ENCODE measurements around the gene GTF2IRD2.
"Not testable (repeated sequence)": the region's sequence is repeated elsewhere in the genome, so short reads cannot be mapped to it uniquely, and the experiment has no call there.

The GTF2IRD2 gene

DNA sequence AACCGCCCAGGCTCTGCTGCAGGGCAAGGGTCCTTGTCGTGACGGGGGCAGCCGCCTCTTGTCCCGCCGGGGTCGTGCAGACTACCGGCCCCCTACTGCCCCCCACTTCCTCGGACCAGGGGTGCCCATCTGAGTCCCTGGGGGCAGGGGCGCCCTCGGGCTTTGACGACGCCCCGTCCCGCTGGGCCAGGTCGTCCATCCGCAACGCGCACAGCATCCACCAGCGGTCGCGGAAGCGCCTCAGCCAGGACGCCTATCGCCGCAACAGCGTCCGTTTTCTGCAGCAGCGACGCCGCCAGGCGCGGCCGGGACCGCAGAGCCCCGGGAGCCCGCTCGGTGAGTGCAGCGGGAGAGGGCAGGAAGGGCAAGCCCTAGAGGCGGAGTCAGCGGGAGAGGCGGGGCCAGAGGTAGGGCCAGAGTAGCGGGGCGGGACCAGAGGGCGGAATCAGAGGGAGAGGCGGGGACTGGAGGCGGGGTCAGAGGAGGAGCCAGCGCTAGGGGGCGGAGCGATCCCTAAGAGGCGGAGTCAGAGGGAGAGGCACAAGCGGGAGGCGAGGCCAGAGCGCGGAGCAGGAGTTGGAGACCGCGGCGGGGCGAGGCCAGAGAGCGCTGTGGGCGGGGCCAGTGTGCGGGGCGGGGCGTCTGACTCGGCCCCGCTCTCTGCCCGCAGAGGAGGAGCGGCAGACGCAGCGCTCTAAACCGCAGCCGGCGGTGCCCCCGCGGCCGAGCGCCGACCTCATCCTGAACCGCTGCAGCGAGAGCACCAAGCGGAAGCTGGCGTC, 62.8 kb downstream of the GTF2IRD2 start:
- DNase-seq (ENCODE audit: low read depth in 1 of 2, low spot score in 1 of 2), result peak; percentile 93 to 95

DNA sequence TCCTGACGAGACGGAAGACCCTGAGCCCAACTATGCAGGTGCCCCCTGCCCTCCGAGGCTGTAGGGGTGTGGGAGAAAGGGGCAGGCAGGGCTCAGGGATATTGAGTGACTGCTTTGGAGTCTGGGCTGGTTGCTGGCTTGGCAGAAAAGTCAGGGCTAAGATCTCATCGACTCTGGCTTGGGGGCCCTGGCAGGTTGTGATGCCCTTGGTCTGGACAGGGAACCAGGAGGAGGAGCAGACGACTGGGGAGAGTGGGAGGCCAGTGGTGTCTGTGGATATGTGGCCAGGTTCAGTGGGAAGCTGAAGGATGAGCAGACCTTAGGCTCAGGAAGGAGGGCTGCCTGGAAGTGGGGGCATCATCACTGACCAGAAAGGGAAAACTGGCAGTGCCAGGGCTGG, 67.8 kb downstream of the GTF2IRD2 start:
- DNase-seq (ENCODE audit: low read depth in 1 of 2, low spot score in 1 of 2), result not testable (repeated sequence)

DNA sequence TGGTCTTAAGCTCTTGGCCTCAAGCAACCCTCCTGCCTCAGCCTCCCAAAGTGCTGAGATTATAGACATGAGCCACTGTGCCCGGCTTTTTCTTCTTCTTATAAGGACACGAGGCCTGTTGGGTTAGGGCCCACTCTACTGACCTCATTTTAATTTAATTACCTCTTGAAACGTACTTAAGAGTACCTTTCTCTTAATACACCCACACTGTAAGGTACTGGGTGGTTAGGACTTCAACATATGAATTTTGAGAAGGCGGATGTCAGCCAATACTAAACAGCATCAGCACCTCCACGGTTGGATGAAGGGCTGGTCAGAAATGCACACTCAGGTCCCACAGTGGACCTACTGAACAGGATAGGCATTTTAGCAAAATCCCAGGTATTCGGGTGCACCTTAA, 69.7 kb downstream of the GTF2IRD2 start:
- DNase-seq (ENCODE audit: low read depth in 1 of 2, low spot score in 1 of 2), result not testable (repeated sequence)

DNA sequence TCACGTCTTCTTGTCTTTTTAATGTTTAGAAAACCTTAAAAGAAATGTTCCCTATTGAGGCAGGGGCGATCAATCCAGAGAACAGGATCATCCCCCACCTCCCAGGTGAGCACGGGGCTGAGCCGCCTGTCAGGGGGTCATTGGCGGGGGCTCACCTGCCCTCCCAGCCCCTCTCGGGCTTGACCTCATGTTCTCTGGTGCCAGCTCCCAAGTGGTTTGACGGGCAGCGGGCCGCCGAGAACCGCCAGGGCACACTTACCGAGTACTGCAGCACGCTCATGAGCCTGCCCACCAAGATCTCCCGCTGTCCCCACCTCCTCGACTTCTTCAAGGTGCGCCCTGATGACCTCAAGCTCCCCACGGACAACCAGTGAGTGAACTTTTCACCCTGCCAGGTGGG, 72.4 kb downstream of the GTF2IRD2 start:
- not testable (repeated sequence) for DNase-seq (ENCODE audit: low read depth in 1 of 2, low spot score in 1 of 2)

- not testable (repeated sequence) for DNase-seq (ENCODE audit: low read depth in 1 of 2, low spot score in 1 of 2)
Observed at GRCh38 chr7:74775111-74775510, 76.3 kb downstream of the GTF2IRD2 start.

DNA sequence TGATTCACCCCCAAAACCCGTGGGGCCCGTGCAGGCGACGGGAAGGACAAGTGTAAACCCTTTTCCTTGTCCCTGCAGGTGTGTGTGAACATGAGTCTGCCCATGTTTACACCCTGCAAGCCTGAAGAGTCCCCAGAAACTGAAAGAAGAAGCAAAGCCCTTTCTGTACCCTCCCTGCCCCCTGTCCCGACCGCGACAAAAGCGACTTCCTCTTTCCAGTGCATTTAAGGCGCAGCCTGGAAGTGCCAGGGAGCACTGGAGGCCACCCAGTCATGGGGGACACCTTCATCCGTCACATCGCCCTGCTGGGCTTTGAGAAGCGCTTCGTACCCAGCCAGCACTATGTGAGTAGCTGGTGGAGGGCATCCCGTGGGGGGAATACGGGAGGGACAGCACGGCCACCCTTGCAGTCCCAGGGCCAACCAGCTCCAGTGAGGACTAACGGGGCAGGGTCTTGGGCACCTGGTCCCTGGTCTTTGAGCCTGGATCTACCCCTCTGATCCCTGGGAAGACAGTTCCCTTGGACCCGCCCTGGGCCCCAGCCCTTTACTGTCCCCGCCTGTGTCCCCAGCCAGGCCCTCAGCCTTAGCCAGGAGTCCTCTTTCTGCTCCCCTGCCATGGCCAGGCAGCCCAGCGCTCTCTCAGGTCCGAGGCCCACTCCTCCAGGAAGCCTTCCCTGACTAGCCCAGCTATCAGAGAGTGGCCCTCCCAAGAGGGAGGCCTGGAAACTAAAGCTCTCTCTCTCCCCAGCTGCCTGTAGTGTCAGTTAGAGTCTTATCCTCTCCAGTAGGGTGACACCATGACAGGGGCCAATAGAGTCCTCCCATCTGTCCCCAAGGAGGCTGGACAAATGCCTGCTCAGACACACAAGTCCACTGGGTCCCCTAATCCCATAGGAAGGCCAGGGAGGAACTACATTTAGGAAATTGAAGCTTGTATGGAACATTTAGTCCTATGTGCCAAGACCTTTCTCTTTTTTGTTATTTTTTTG, 77.3 kb downstream of the GTF2IRD2 start, which contains the start of gene NCF1:
Gene NCF1, plus strand, starts transcription at position 252 of the 991 bp plus-strand sequence. Its CDS starts 21 bp downstream, at position 273.
- not testable (repeated sequence) for DNase-seq (ENCODE audit: low read depth in 1 of 2, low spot score in 1 of 2)

- DNase-seq (ENCODE audit: low read depth in 1 of 2, low spot score in 1 of 2), result not testable (repeated sequence)
Observed at GRCh38 chr7:74772093-74772492, 79.3 kb downstream of the GTF2IRD2 start.

DNA sequence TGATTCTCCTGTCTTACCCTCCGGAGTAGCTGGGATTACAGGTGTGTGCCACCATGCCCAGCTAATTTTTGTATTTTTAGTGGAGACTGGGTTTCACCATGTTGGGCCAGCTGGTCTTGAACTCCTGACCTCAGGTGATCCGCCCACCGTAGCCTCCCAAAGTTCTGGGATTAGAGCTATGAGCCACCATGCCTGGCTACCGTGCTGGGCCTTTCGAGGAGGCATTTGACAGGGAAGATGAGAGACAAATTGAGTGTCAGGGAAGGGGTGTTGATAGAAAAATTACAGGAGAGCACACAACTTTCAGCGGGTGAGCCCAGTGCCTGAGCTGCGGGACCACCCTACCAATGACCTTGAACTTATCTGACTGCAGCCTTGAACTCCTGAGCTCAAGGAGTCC, 81.3 kb downstream of the GTF2IRD2 start:
- DNase-seq (ENCODE audit: low read depth in 1 of 2, low spot score in 1 of 2), result not testable (repeated sequence)

DNA sequence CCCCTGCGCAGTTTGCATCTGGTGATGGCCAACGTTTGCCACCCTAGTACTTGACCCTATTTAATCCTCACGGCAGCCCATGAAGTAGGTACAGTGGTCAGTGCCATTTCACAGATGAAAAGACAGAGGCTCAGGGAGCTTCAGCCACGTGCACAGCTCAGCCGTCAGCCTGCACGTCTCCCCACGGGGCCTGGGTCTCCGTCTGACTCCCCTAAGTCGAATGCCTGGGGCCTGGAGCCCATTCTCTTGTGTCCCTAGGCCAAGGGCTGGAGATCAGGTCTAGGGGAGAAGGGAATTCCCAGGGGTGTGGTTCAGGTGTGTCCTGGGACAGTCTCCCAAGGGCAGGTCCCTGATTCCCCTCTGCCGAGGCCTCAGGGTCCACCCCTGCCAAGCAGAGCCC, 84.4 kb downstream of the GTF2IRD2 start:
- not testable (repeated sequence) for DNase-seq (ENCODE audit: low read depth in 1 of 2, low spot score in 1 of 2)

DNA sequence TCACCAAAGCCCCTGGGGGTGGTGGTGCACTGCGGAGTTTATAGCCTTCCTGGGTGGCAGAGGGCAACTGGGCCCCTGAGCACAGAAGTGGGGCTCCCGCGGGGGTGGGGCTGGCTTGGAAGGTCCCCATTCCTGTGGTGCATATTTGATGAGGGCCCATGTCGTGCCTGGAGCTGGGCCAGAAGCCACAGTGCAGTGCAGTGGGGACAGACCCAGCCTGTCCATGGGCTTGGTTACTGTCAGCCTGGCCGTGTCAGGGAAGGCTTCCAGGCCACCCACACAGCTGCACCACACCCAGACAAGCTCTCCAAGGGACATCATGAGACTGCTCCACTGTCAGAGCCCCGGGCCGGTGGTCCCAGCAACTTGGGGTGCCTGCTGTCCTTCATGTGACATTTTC, 84.9 kb downstream of the GTF2IRD2 start:
- not testable (repeated sequence) for DNase-seq (ENCODE audit: low read depth in 1 of 2, low spot score in 1 of 2)

DNA sequence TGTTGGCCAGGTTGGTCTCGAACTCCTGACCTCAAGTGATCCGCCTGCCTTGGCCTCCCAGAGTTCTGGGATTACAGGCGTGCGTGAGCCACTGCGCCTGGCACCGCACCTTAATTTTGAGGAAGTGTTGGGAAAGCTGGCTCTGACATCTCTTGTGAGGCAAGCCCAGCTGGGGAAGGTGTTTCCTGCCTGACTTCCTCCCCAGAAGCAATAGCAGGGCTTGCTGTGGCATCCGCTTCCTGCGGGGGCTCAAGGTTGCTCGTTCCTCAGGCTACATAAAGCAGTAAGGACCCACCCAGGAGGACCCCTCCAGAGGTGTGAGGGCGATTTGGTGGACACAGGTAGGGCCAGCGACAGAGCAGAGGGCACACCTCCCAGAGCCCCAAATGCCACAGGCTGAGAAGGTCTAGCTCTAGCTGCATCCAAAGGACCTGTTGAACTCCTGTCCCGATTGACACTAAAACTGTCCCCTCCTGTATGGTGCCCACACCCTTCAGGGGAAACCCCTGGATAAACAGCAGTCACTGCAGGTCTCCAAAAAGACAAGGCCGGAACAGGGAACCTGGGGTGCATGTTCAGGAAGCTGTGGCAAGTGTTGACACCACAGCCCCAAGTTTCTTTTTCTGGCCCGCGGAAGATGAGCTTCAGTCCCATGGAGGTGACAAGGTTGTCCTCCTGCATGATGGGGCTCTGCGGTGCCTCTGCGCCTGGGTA, 86.0 kb downstream of the GTF2IRD2 start:
- not testable (repeated sequence) for DNase-seq (ENCODE audit: low read depth in 1 of 2, low spot score in 1 of 2)

GRCh38 chr7:74758982-74759381, 92.4 kb downstream of the GTF2IRD2 start:
- not testable (repeated sequence) for DNase-seq (ENCODE audit: low read depth in 1 of 2, low spot score in 1 of 2)

DNA sequence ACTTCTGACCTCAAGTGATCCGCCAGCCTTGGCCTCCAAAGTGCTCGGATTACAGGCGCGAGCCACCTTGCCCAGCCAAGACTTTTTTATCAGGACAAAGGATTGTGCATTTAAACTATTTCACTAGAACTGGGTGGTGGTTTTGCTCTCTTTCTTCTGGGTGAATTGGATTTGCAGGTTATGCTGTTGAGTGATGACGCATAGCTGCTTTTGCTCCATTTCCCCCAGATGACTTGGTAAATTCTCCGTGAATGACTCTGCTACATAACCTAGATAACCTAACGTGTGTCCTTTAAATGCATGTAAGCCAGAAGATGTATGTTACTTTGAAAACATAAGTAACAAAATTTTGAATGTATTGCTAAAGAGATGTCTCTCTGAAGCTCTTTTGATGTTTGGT, 93.1 kb downstream of the GTF2IRD2 start:
- not testable (repeated sequence) for DNase-seq (ENCODE audit: low read depth in 1 of 2, low spot score in 1 of 2)

DNA sequence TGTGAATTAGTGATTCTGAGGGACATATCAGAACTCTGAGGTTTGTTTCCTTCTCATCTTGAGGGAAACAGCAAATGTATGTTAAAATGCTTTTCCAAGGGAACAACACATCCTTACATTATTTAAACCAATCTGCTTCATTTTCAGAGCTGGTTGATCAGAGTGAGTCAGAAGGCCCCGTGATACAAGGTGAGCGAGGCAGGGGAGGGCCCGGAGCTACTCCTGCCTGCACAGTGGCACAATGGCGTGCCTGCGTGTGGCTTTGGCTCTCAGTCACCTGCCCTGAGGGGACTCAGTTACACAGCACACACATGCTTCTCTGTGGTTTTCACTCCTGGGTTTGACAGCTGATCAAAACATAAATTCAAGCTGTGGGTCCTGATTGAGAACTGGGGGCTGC, 94.7 kb downstream of the GTF2IRD2 start:
- not testable (repeated sequence) for DNase-seq (ENCODE audit: low read depth in 1 of 2, low spot score in 1 of 2)

- not testable (repeated sequence) for DNase-seq (ENCODE audit: low read depth in 1 of 2, low spot score in 1 of 2)
Observed at GRCh38 chr7:74753921-74754482, 97.4 kb downstream of the GTF2IRD2 start.
